ENCODE results near the gene SSBP2. TPM values are rescaled to one million over a fixed set of nuclear protein-coding genes. Genes with fewer than 3 reads are reported as not detected.

The SSBP2 gene
- polyA plus RNA-seq, 1 experiment: 74.3 TPM

GRCh38 chr5:81776258-81776657, 25.4 kb upstream of the SSBP2 start:
- H3K4me3 ChIP-seq (ENCODE audit: low read depth, low read length): no peak overlapping the region
- POLR2A ChIA-PET: no interaction called here
- H3K27ac ChIP-seq (ENCODE audit: low read depth, low read length): no peak overlapping the region
- CTCF ChIA-PET: no interaction called here
- TF ChIP-seq, protein P1, sequence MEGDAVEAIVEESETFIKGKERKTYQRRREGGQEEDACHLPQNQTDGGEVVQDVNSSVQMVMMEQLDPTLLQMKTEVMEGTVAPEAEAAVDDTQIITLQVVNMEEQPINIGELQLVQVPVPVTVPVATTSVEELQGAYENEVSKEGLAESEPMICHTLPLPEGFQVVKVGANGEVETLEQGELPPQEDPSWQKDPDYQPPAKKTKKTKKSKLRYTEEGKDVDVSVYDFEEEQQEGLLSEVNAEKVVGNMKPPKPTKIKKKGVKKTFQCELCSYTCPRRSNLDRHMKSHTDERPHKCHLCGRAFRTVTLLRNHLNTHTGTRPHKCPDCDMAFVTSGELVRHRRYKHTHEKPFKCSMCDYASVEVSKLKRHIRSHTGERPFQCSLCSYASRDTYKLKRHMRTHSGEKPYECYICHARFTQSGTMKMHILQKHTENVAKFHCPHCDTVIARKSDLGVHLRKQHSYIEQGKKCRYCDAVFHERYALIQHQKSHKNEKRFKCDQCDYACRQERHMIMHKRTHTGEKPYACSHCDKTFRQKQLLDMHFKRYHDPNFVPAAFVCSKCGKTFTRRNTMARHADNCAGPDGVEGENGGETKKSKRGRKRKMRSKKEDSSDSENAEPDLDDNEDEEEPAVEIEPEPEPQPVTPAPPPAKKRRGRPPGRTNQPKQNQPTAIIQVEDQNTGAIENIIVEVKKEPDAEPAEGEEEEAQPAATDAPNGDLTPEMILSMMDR (IDR thresholded peaks at IDR 0.05; ENCODE audit: low read depth, low read length): no peak
- H3K27me3 ChIP-seq (ENCODE audit: control insufficient read depth, insufficient read depth, low read length): no peaks in the 10 kb centered on the region
- DNase-seq (ENCODE audit: low read depth, low spot score): no peak
- no peaks in the 10 kb centered on the region for H3K9me3 ChIP-seq (ENCODE audit: control insufficient read depth, insufficient read depth, low read length)

GRCh38 chr5:81774374-81774773, 23.5 kb upstream of the SSBP2 start:
- TF ChIP-seq, protein P1 (IDR thresholded peaks at IDR 0.05; ENCODE audit: low read depth, low read length): no peak
- H3K27me3 ChIP-seq (ENCODE audit: control insufficient read depth, insufficient read depth, low read length): no peaks in the 10 kb centered on the region
- H3K27ac ChIP-seq (ENCODE audit: low read depth, low read length): no peak overlapping the region
- POLR2A ChIA-PET: no interaction called here
- no peak for DNase-seq (ENCODE audit: low read depth, low spot score)
- CTCF ChIA-PET: no interaction called here
- no peak overlapping the region for H3K4me3 ChIP-seq (ENCODE audit: low read depth, low read length)
- H3K9me3 ChIP-seq (ENCODE audit: control insufficient read depth, insufficient read depth, low read length): no peaks in the 10 kb centered on the region

DNA sequence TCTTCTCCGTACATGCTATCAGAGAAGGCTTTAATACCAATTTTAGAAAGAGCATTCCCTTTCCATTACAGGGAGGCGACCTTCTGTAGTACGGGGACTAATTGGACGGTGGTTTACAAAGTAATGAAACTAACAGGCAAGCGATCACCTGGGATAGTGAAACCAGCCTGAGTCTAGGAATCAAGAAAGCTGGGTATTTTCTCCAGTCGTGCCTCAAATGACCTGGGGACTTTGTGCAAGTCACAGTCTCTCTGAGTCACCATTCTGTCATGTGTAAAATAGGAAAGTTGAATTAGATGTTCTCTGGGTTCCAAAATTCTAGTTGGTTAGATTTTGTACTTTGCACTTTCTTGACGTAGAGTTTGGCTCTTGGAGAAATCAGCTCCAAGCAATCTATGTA, 22.7 kb upstream of the SSBP2 start:
- TF ChIP-seq, protein P1 (IDR thresholded peaks at IDR 0.05; ENCODE audit: low read depth, low read length): no peak
- no peaks in the 10 kb centered on the region for H3K27me3 ChIP-seq (ENCODE audit: control insufficient read depth, insufficient read depth, low read length)
- no peaks in the 10 kb centered on the region for H3K9me3 ChIP-seq (ENCODE audit: control insufficient read depth, insufficient read depth, low read length)
- H3K4me3 ChIP-seq (ENCODE audit: low read depth, low read length): no peak overlapping the region
- CTCF ChIA-PET: no interaction called here
- DNase-seq (ENCODE audit: low read depth, low spot score): no peak
- no peak overlapping the region for H3K27ac ChIP-seq (ENCODE audit: low read depth, low read length)
- POLR2A ChIA-PET: no interaction called here

- Histone ChIP-seq H3K4me3 (ENCODE audit: low read depth, low read length) (no peak overlapping the region), H3K27me3 (ENCODE audit: control insufficient read depth, insufficient read depth, low read length) (no peaks in the 10 kb centered on the region), H3K9me3 (ENCODE audit: control insufficient read depth, insufficient read depth, low read length) (no peaks in the 10 kb centered on the region), H3K27ac (ENCODE audit: low read depth, low read length) (no peak overlapping the region)
- CTCF ChIA-PET: no interaction called here
- DNase-seq (ENCODE audit: low read depth, low spot score): no peak
- TF ChIP-seq, protein P1 (IDR thresholded peaks at IDR 0.05; ENCODE audit: low read depth, low read length): no peak
- POLR2A ChIA-PET: no interaction called here
These were observed 22.3 kb upstream of the SSBP2 start for GRCh38 chr5:81773161-81773560.

- TF ChIP-seq, protein P1 (IDR thresholded peaks at IDR 0.05; ENCODE audit: low read depth, low read length): no peak
- POLR2A ChIA-PET: no interaction called here
These were observed 21.6 kb upstream of the SSBP2 start for GRCh38 chr5:81772488-81772887.

More at GRCh38 chr5:81772488-81772887, 21.6 kb upstream of the SSBP2 start:
- no peak overlapping the region for H3K4me3 ChIP-seq (ENCODE audit: low read depth, low read length)
- no peak for DNase-seq (ENCODE audit: low read depth, low spot score)
- no peaks in the 10 kb centered on the region for H3K9me3 ChIP-seq (ENCODE audit: control insufficient read depth, insufficient read depth, low read length)
- no peak overlapping the region for H3K27ac ChIP-seq (ENCODE audit: low read depth, low read length)
- CTCF ChIA-PET: no interaction called here
- H3K27me3 ChIP-seq (ENCODE audit: control insufficient read depth, insufficient read depth, low read length): no peaks in the 10 kb centered on the region
